ENCODE data around the gene FBXL17. TPM values are rescaled to one million over a fixed set of nuclear protein-coding genes. Genes with fewer than 3 reads are reported as not detected.

The FBXL17 gene
- total RNA-seq, 1 donor from 2014 or later, result 15.9 TPM

- Mint-ChIP-seq H3K4me3 (ENCODE audit: low read depth) (no peak overlapping the region), H3K4me1 (ENCODE audit: low read depth) (peaks cover 6% of the 10 kb centered on the region), H3K27me3 (no peaks in the 10 kb centered on the region), H3K27ac (no peak overlapping the region), H3K9me3 (ENCODE audit: low read depth) (no peaks in the 10 kb centered on the region), H3K36me3 (ENCODE audit: insufficient read depth) (peaks cover 3% of the 10 kb centered on the region)
- no peak for TF ChIP-seq CTCF (IDR thresholded peaks at IDR 0.05; ENCODE audit: unreplicated experiment)
- DNase-seq (ENCODE audit: low spot score, unreplicated experiment), result no peak
Measured at GRCh38 chr5:108104448-108104847, 277.4 kb downstream of the FBXL17 start.

- DNase-seq (ENCODE audit: low spot score, unreplicated experiment), result no peak
- H3K27me3 Mint-ChIP-seq, result no peaks in the 10 kb centered on the region
- H3K4me1 Mint-ChIP-seq (ENCODE audit: low read depth), result peaks cover 6% of the 10 kb centered on the region
- no peak for TF ChIP-seq CTCF (IDR thresholded peaks at IDR 0.05; ENCODE audit: unreplicated experiment)
- H3K36me3 Mint-ChIP-seq (ENCODE audit: insufficient read depth), result peaks cover 3% of the 10 kb centered on the region
- no peak overlapping the region for H3K27ac Mint-ChIP-seq
- H3K9me3 Mint-ChIP-seq (ENCODE audit: low read depth), result no peaks in the 10 kb centered on the region
- no peak overlapping the region for H3K4me3 Mint-ChIP-seq (ENCODE audit: low read depth)
Measured at GRCh38 chr5:108102463-108102862, 279.4 kb downstream of the FBXL17 start.

GRCh38 chr5:108101821-108102220 lies 280.1 kb downstream of the FBXL17 start:
- TF ChIP-seq CTCF (IDR thresholded peaks at IDR 0.05; ENCODE audit: unreplicated experiment), result no peak
- H3K9me3 Mint-ChIP-seq (ENCODE audit: low read depth), result no peaks in the 10 kb centered on the region
- H3K4me1 Mint-ChIP-seq (ENCODE audit: low read depth), result peaks cover 6% of the 10 kb centered on the region
- no peaks in the 10 kb centered on the region for H3K27me3 Mint-ChIP-seq
- peak overlapping the region; percentile 14 for H3K27ac Mint-ChIP-seq
- H3K4me3 Mint-ChIP-seq (ENCODE audit: low read depth), result no peak overlapping the region
- DNase-seq (ENCODE audit: low spot score, unreplicated experiment), result no peak
- H3K36me3 Mint-ChIP-seq (ENCODE audit: insufficient read depth), result peaks cover 3% of the 10 kb centered on the region

- TF ChIP-seq CTCF (IDR thresholded peaks at IDR 0.05; ENCODE audit: unreplicated experiment), result no peak
- Mint-ChIP-seq H3K27me3 (no peaks in the 10 kb centered on the region), H3K4me3 (ENCODE audit: low read depth) (no peak overlapping the region), H3K27ac (no peak overlapping the region), H3K4me1 (ENCODE audit: low read depth) (peaks cover 6% of the 10 kb centered on the region), H3K9me3 (ENCODE audit: low read depth) (no peaks in the 10 kb centered on the region), H3K36me3 (ENCODE audit: insufficient read depth) (peaks cover 3% of the 10 kb centered on the region)
- DNase-seq (ENCODE audit: low spot score, unreplicated experiment), result no peak
Measured at GRCh38 chr5:108101130-108101529, 280.8 kb downstream of the FBXL17 start.

- H3K4me3 Mint-ChIP-seq (ENCODE audit: low read depth), result no peak overlapping the region
- H3K4me1 Mint-ChIP-seq (ENCODE audit: low read depth), result no peaks in the 10 kb centered on the region
Measured at GRCh38 chr5:108094800-108095199, 287.1 kb downstream of the FBXL17 start.

More at GRCh38 chr5:108094800-108095199, 287.1 kb downstream of the FBXL17 start:
- H3K36me3 Mint-ChIP-seq (ENCODE audit: insufficient read depth), result no peaks in the 10 kb centered on the region
- no peak for DNase-seq (ENCODE audit: low spot score, unreplicated experiment)
- no peak overlapping the region for H3K27ac Mint-ChIP-seq
- H3K9me3 Mint-ChIP-seq (ENCODE audit: low read depth), result no peaks in the 10 kb centered on the region
- no peaks in the 10 kb centered on the region for H3K27me3 Mint-ChIP-seq
- no peak for TF ChIP-seq CTCF (IDR thresholded peaks at IDR 0.05; ENCODE audit: unreplicated experiment)
